Gastroesophageal sphincter (tissue), 4 donors: ENCODE measurements around the gene RPS27L. TPM values are rescaled to one million over a fixed set of nuclear protein-coding genes. Genes with fewer than 3 reads are reported as not detected.

Experiments
- ATAC-seq: fragments of 150-250 bp; one replicate; pipeline ENCODE4 v1.9.1; 2016; ENCODE audit warnings: mild to moderate bottlenecking, moderate library complexity
- H3K27ac ChIP-seq, 4 donors: fragments of 200-600 bp; sonication (generic) in 3 of 4; 1 replicate in 3 of 4; 2 replicates in 1 of 4; pipeline ENCODE4 v1.5.1; 2016 to 2019
- H3K27me3 ChIP-seq: fragments of 200-600 bp; sonication (generic); one replicate; pipeline ENCODE4 v1.5.1; 2019
- H3K36me3 ChIP-seq, 2 donors: fragments of 200-600 bp; sonication (generic); one replicate each; pipeline ENCODE4 v1.5.1; 2019; ENCODE audit warnings: control low read depth in 1 of 2
- H3K4me1 ChIP-seq, 3 donors: fragments of 200-600 bp; sonication (generic); 1 replicate in 2 of 3; 2 replicates in 1 of 3; pipeline ENCODE4 v1.5.1; 2016 to 2019; ENCODE audit warnings: control low read depth in 2 of 3
- H3K4me3 ChIP-seq, 2 donors: fragments of 200-600 bp; sonication (generic); one replicate each; pipeline ENCODE4 v1.5.1; 2019; ENCODE audit warnings: mild to moderate bottlenecking in 1 of 2, moderate library complexity in 1 of 2
- H3K9me3 ChIP-seq, 3 donors: fragments of 200-600 bp; sonication (generic); one replicate each; pipeline ENCODE4 v1.5.1; 2017 to 2019; ENCODE audit warnings: control low read depth in 2 of 3
- CTCF ChIP-seq, 4 experiments: fragments of 200-600 bp in 2 of 4; fragments of 450-650 bp in 2 of 4; sonication (generic) in 1 of 4; IDR thresholded peaks; one replicate each; pipeline ENCODE4 v1.5.1; 2017 to 2019; ENCODE audit warnings: antibody characterized with exemption in 4 of 4, mild to moderate bottlenecking in 2 of 4, moderate library complexity in 2 of 4
- EP300 ChIP-seq: sonication (generic); formaldehyde crosslinking; IDR thresholded peaks from one replicate; pipeline ENCODE4 v1.6.1; 2017; ENCODE audit warnings: antibody characterized with exemption, mild to moderate bottlenecking
- POLR2A ChIP-seq, 2 donors: fragments of 450-650 bp; IDR thresholded peaks; one replicate each; pipeline ENCODE4 v1.6.1; 2017; ENCODE audit warnings: antibody characterized with exemption in 2 of 2, mild to moderate bottlenecking in 2 of 2, moderate library complexity in 1 of 2
- POLR2AphosphoS5 ChIP-seq: sonication (generic); formaldehyde crosslinking; IDR thresholded peaks from one replicate; pipeline ENCODE4 v1.6.1; 2017; ENCODE audit warnings: antibody characterized with exemption
- WGBS, 2 donors: methylation state at CpG; one replicate each; pipeline ENCODE4 v1.1.5; 2018; ENCODE audit warnings: low coverage in 1 of 2; 5-methylcytosine and 5-hydroxymethylcytosine counted together
- total RNA-seq, 4 donors: library from RNA; depleted of rRNA; stranded (reverse); fragments of >200 nt; gene quantifications; one replicate each; pipeline ENCODE4 v1.1.0, GENCODE V29; 2016

The RPS27L gene
- total RNA-seq, 4 donors from 2014 or later, result 85.1 to 118 (median 106) TPM

- WGBS, 2 donors, result 89 to 94% methylated on average over 2 to 5 of the region's 5 CpGs
- ATAC-seq, result no peak
- peaks cover 4 to 22% (median 5%) of the 10 kb centered on the region in 3 donors for H3K4me1 ChIP-seq
- TF ChIP-seq EP300 (no peak), CTCF (IDR thresholded peaks at IDR 0.05) (no peak), POLR2AphosphoS5 (no peak), POLR2A (IDR thresholded peaks at IDR 0.05) (no peak)
- no peaks in the 10 kb centered on the region for H3K27me3 ChIP-seq
- H3K4me3 ChIP-seq, result no peak overlapping the region
- H3K9me3 ChIP-seq, result no peaks in the 10 kb centered on the region
- peaks cover 0 to 13% of the 10 kb centered on the region in 2 donors for H3K36me3 ChIP-seq
- no peak overlapping the region for H3K27ac ChIP-seq
Observed at GRCh38 chr15:63135281-63135680, 22.0 kb downstream of the RPS27L start.

GRCh38 chr15:63134245-63134985, 22.9 kb downstream of the RPS27L start:
- no peaks in the 10 kb centered on the region for H3K27me3 ChIP-seq
- H3K36me3 ChIP-seq, result peaks cover 0 to 22% of the 10 kb centered on the region in 2 donors
- TF ChIP-seq CTCF (IDR thresholded peaks at IDR 0.05), result no peak
- no peak for TF ChIP-seq POLR2A (IDR thresholded peaks at IDR 0.05)
- no peak for TF ChIP-seq EP300
- no peak for TF ChIP-seq POLR2AphosphoS5
- WGBS, 2 donors, result 100% methylated on average over 2 of the region's 2 CpGs
- no peak for ATAC-seq
- H3K4me3 ChIP-seq, result no peak overlapping the region
- H3K4me1 ChIP-seq, result peaks cover 4 to 22% (median 5%) of the 10 kb centered on the region in 3 donors
- H3K9me3 ChIP-seq, result no peaks in the 10 kb centered on the region
- peak overlapping the region in 3 of 4 donors; percentile 18 to 61 (median 46) for H3K27ac ChIP-seq

GRCh38 chr15:63133786-63134185, 23.5 kb downstream of the RPS27L start:
- H3K27ac ChIP-seq, result peak overlapping the region in 2 of 4 donors; percentile 46 to 61
- WGBS, 2 donors, result 21 to 33% methylated on average over 1 of the region's 1 CpG
- no peak for ATAC-seq

GRCh38 chr15:63126726-63127125, 30.6 kb downstream of the RPS27L start:
- Histone ChIP-seq H3K9me3 (no peaks in the 10 kb centered on the region), H3K4me3 (no peak overlapping the region), H3K36me3 (peaks cover 0 to 65% of the 10 kb centered on the region in 2 donors), H3K4me1 (peaks cover 0 to 10% (median 3%) of the 10 kb centered on the region in 3 donors), H3K27ac (no peak overlapping the region), H3K27me3 (no peaks in the 10 kb centered on the region)
- 80 to 88% methylated on average over 3 of the region's 3 CpGs for WGBS, 2 donors
- no peak for ATAC-seq
- TF ChIP-seq EP300, result no peak
- no peak for TF ChIP-seq POLR2AphosphoS5
- TF ChIP-seq POLR2A (IDR thresholded peaks at IDR 0.05), result no peak
- no peak for TF ChIP-seq CTCF (IDR thresholded peaks at IDR 0.05)

More at GRCh38 chr15:63133786-63134185, 23.5 kb downstream of the RPS27L start:
- Histone ChIP-seq H3K9me3 (no peaks in the 10 kb centered on the region), H3K4me1 (peaks cover 4 to 22% (median 5%) of the 10 kb centered on the region in 3 donors), H3K36me3 (peaks cover 0 to 28% of the 10 kb centered on the region in 2 donors), H3K27me3 (no peaks in the 10 kb centered on the region), H3K4me3 (no peak overlapping the region)
- TF ChIP-seq EP300 (no peak), POLR2A (IDR thresholded peaks at IDR 0.05) (no peak), CTCF (IDR thresholded peaks at IDR 0.05) (no peak), POLR2AphosphoS5 (no peak)

GRCh38 chr15:63124506-63124905, 32.8 kb downstream of the RPS27L start:
- Histone ChIP-seq H3K27ac (no peak overlapping the region), H3K4me3 (no peak overlapping the region), H3K4me1 (peaks cover 0 to 15% (median 3%) of the 10 kb centered on the region in 3 donors), H3K27me3 (no peaks in the 10 kb centered on the region), H3K9me3 (no peaks in the 10 kb centered on the region), H3K36me3 (peaks cover 0 to 46% of the 10 kb centered on the region in 2 donors)
- 100% methylated on average over 4 to 5 of the region's 9 CpGs for WGBS, 2 donors
- no peak for ATAC-seq
- no peak for TF ChIP-seq CTCF (IDR thresholded peaks at IDR 0.05)
- TF ChIP-seq POLR2AphosphoS5, result no peak
- no peak for TF ChIP-seq EP300
- TF ChIP-seq POLR2A (IDR thresholded peaks at IDR 0.05), result no peak
